ENCODE data around the gene GALC. TPM values are rescaled to one million over a fixed set of nuclear protein-coding genes. Genes with fewer than 3 reads are reported as not detected.

GALC gene
- total RNA-seq, 3 donors from 2014 or later (not counting 1 experiment from before 2014, with no cell fraction given): 50.3 to 78.2 (median 67.2) TPM

GRCh38 chr14:87955501-87955900 is 37.5 kb downstream of the GALC start:
- no peak for ATAC-seq
- 52% methylated on average over 5 of the region's 6 CpGs for WGBS (ENCODE audit: insufficient coverage)
- Mint-ChIP-seq H3K27me3 (ENCODE audit: low read depth in 2 of 2) (no peaks in the 10 kb centered on the region), H3K9me3 (peaks cover 0 to 3% of the 10 kb centered on the region in 2 donors), H3K4me1 (peaks cover 90 to 94% of the 10 kb centered on the region in 2 donors), H3K36me3 (peaks cover 6% of the 10 kb centered on the region), H3K4me3 (peak overlapping the region; percentile 75), H3K27ac (peak overlapping the region; percentile 92 to 98)
- TF ChIP-seq, protein P1, sequence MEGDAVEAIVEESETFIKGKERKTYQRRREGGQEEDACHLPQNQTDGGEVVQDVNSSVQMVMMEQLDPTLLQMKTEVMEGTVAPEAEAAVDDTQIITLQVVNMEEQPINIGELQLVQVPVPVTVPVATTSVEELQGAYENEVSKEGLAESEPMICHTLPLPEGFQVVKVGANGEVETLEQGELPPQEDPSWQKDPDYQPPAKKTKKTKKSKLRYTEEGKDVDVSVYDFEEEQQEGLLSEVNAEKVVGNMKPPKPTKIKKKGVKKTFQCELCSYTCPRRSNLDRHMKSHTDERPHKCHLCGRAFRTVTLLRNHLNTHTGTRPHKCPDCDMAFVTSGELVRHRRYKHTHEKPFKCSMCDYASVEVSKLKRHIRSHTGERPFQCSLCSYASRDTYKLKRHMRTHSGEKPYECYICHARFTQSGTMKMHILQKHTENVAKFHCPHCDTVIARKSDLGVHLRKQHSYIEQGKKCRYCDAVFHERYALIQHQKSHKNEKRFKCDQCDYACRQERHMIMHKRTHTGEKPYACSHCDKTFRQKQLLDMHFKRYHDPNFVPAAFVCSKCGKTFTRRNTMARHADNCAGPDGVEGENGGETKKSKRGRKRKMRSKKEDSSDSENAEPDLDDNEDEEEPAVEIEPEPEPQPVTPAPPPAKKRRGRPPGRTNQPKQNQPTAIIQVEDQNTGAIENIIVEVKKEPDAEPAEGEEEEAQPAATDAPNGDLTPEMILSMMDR (IDR thresholded peaks at IDR 0.05): no peak
- Histone ChIP-seq H3K9me3 (ENCODE audit: control insufficient read depth, insufficient read depth, low read length) (no peaks in the 10 kb centered on the region), H3K27ac (ENCODE audit: low read length) (peak overlapping the region; percentile 10), H3K4me1 (ENCODE audit: control insufficient read depth, insufficient read depth, low read length) (peaks cover 16% of the 10 kb centered on the region), H3K36me3 (ENCODE audit: control insufficient read depth, insufficient read depth, low read length) (peaks cover 9% of the 10 kb centered on the region), H3K27me3 (ENCODE audit: control insufficient read depth, insufficient read depth, low read length) (no peaks in the 10 kb centered on the region), H3K4me3 (ENCODE audit: low read length) (no peak overlapping the region)
- DNase-seq: no peak
- intact Hi-C loops (cut with micrococcal nuclease): loop anchor here (10.0 kb wide), 1 partner anchor 1409 kb away; no protein-coding TSS in a partner anchor

GRCh38 chr14:87952307-87953094 is 40.5 kb downstream of the GALC start:
- Mint-ChIP-seq H3K4me3 (peak overlapping the region; percentile 77), H3K36me3 (peaks cover 16% of the 10 kb centered on the region), H3K27me3 (ENCODE audit: low read depth in 2 of 2) (no peaks in the 10 kb centered on the region), H3K27ac (peak overlapping the region; percentile 92 to 98), H3K4me1 (peaks cover 76 to 79% of the 10 kb centered on the region in 2 donors), H3K9me3 (no peaks in the 10 kb centered on the region)
- H3K36me3 ChIP-seq (ENCODE audit: control insufficient read depth, insufficient read depth, low read length): peaks cover 18% of the 10 kb centered on the region
- no peaks in the 10 kb centered on the region for H3K9me3 ChIP-seq (ENCODE audit: control insufficient read depth, insufficient read depth, low read length)
- ATAC-seq (peak; percentile 75 to 87 (median 83)), DNase-seq (peak in 1 of 2 donors; percentile 54)
- 0% methylated on average over 2 of the region's 3 CpGs for WGBS (ENCODE audit: insufficient coverage)
- TF ChIP-seq, protein P1 (IDR thresholded peaks at IDR 0.05): no peak
- intact Hi-C loops (cut with micrococcal nuclease): loop anchor here (2.0 to 10.0 kb wide), 2 partner anchors 40 to 1412 kb away; partner anchors contain the start of gene GALC
- peak overlapping the region; percentile 23 for H3K4me3 ChIP-seq (ENCODE audit: low read length)
- H3K27ac ChIP-seq (ENCODE audit: low read length): peak overlapping the region; percentile 93
- no peaks in the 10 kb centered on the region for H3K27me3 ChIP-seq (ENCODE audit: control insufficient read depth, insufficient read depth, low read length)
- peaks cover 12% of the 10 kb centered on the region for H3K4me1 ChIP-seq (ENCODE audit: control insufficient read depth, insufficient read depth, low read length)

DNA sequence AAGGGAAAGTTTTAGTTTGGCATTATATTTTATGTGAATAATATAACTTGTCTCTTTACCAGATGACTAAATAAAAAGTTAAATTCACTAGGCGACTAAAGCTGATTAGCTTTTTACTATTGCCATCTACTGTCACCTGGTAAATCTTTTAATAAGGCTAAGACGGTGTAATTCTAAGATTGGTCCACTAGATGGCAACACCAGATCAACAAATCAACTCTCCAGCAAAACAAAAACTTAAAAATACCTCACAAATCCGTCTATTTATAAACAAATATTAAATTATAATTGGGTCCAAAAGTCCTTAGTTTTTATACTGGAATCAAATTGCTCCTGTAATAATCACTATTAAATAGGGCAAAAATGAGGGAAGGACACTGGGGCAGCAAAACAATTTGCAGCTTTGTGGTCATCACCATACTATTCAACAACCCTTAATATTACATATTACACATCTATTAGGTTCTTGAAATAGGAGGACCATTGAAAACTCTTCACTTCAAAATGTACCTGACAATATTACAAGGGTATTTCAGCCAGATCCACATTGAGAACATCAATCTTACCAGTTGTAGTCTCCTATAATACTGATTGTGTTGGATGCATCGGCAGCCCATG is 47.9 kb downstream of the GALC start:
- ATAC-seq (peak; percentile 79 to 85 (median 80)), DNase-seq (peak in 1 of 2 donors; percentile 83)
- WGBS (ENCODE audit: insufficient coverage): 100% methylated on average over 1 of the region's 4 CpGs
- peaks cover 76% of the 10 kb centered on the region for H3K36me3 ChIP-seq (ENCODE audit: control insufficient read depth, insufficient read depth, low read length)
- Mint-ChIP-seq H3K4me3 (no peak overlapping the region), H3K27me3 (ENCODE audit: low read depth in 2 of 2) (no peaks in the 10 kb centered on the region), H3K9me3 (no peaks in the 10 kb centered on the region), H3K27ac (peak overlapping the region; percentile 69 to 72), H3K4me1 (peaks cover 32 to 35% of the 10 kb centered on the region in 2 donors), H3K36me3 (peaks cover 25% of the 10 kb centered on the region)
- no peaks in the 10 kb centered on the region for H3K27me3 ChIP-seq (ENCODE audit: control insufficient read depth, insufficient read depth, low read length)
- H3K4me1 ChIP-seq (ENCODE audit: control insufficient read depth, insufficient read depth, low read length): peaks cover 15% of the 10 kb centered on the region
- no peak overlapping the region for H3K27ac ChIP-seq (ENCODE audit: low read length)
- intact Hi-C loops (cut with micrococcal nuclease): loop anchor here (1.0 to 10.0 kb wide), 5 partner anchors 62 to 620 kb away; partner anchors contain the start of genes SPATA7 and ZC3H14
- H3K4me3 ChIP-seq (ENCODE audit: low read length): no peak overlapping the region
- TF ChIP-seq, protein P1 (IDR thresholded peaks at IDR 0.05): peak; percentile 91
- H3K9me3 ChIP-seq (ENCODE audit: control insufficient read depth, insufficient read depth, low read length): no peaks in the 10 kb centered on the region

Measured in natural killer cell (primary cell).